ENCODE measurements around the gene DTHD1. TPM values are rescaled to one million over a fixed set of nuclear protein-coding genes. Genes with fewer than 3 reads are reported as not detected.

DTHD1 gene
- total RNA-seq, 3 donors from 2014 or later, result 0.29 to 0.48 (median 0.33) TPM

GRCh38 chr4:36269533-36270173 lies 11.8 kb upstream of the DTHD1 start:
- H3K4me1 ChIP-seq, result no peaks in the 10 kb centered on the region
- no peaks in the 10 kb centered on the region for H3K27me3 ChIP-seq
- intact Hi-C loops (cut with DNase I; ENCODE audit: low total_unique reads), result no loop called here
- H3K36me3 ChIP-seq, result no peaks in the 10 kb centered on the region
- no peaks in the 10 kb centered on the region for H3K9me3 ChIP-seq
- TF ChIP-seq POLR2AphosphoS5 (IDR thresholded peaks at IDR 0.05) (no peak), CTCF (IDR thresholded peaks at IDR 0.05) (no peak), POLR2A (IDR thresholded peaks at IDR 0.05) (no peak)
- DNase-seq (ENCODE audit: low spot score in 2 of 2), result no peak
- H3K4me3 ChIP-seq, result no peak overlapping the region
- no peak overlapping the region for H3K27ac ChIP-seq

- no peaks in the 10 kb centered on the region for H3K27me3 ChIP-seq
- no peaks in the 10 kb centered on the region for H3K36me3 ChIP-seq
- no peak overlapping the region for H3K4me3 ChIP-seq
- TF ChIP-seq POLR2A (IDR thresholded peaks at IDR 0.05) (no peak), CTCF (IDR thresholded peaks at IDR 0.05) (no peak), POLR2AphosphoS5 (IDR thresholded peaks at IDR 0.05) (no peak)
- H3K4me1 ChIP-seq, result no peaks in the 10 kb centered on the region
- intact Hi-C loops (cut with DNase I; ENCODE audit: low total_unique reads), result no loop called here
- H3K9me3 ChIP-seq, result no peaks in the 10 kb centered on the region
- no peak for DNase-seq (ENCODE audit: low spot score in 2 of 2)
- H3K27ac ChIP-seq, result no peak overlapping the region
These were observed 8.1 kb upstream of the DTHD1 start for GRCh38 chr4:36273276-36273675.

- Histone ChIP-seq H3K4me3 (no peak overlapping the region), H3K27me3 (no peaks in the 10 kb centered on the region), H3K36me3 (no peaks in the 10 kb centered on the region), H3K4me1 (no peaks in the 10 kb centered on the region), H3K9me3 (no peaks in the 10 kb centered on the region), H3K27ac (no peak overlapping the region)
- intact Hi-C loops (cut with DNase I; ENCODE audit: low total_unique reads), result loop anchor here (2.0 kb wide), 1 partner anchor 75 kb away; no protein-coding TSS in a partner anchor
- TF ChIP-seq CTCF (IDR thresholded peaks at IDR 0.05), result no peak
- no peak for TF ChIP-seq POLR2A (IDR thresholded peaks at IDR 0.05)
- no peak for TF ChIP-seq POLR2AphosphoS5 (IDR thresholded peaks at IDR 0.05)
- no peak for DNase-seq (ENCODE audit: low spot score in 2 of 2)
These were observed 7.3 kb upstream of the DTHD1 start for GRCh38 chr4:36274158-36274557.

- TF ChIP-seq CTCF (IDR thresholded peaks at IDR 0.05) (no peak), POLR2A (IDR thresholded peaks at IDR 0.05) (no peak), POLR2AphosphoS5 (IDR thresholded peaks at IDR 0.05) (no peak)
- no peak overlapping the region for H3K27ac ChIP-seq
- H3K36me3 ChIP-seq, result no peaks in the 10 kb centered on the region
These were observed 3.9 kb upstream of the DTHD1 start for GRCh38 chr4:36277533-36277932.

GRCh38 chr4:36278789-36279188 lies 2.6 kb upstream of the DTHD1 start:
- H3K9me3 ChIP-seq, result no peaks in the 10 kb centered on the region
- no peaks in the 10 kb centered on the region for H3K36me3 ChIP-seq
- H3K4me1 ChIP-seq, result no peaks in the 10 kb centered on the region
- no peak for DNase-seq (ENCODE audit: low spot score in 2 of 2)
- TF ChIP-seq CTCF (IDR thresholded peaks at IDR 0.05), result no peak
- TF ChIP-seq POLR2A (IDR thresholded peaks at IDR 0.05), result no peak
- TF ChIP-seq POLR2AphosphoS5 (IDR thresholded peaks at IDR 0.05), result no peak
- intact Hi-C loops (cut with DNase I; ENCODE audit: low total_unique reads), result loop anchor here (5.0 kb wide), 1 partner anchor 431 kb away; no protein-coding TSS in a partner anchor
- no peak overlapping the region for H3K4me3 ChIP-seq
- H3K27ac ChIP-seq, result no peak overlapping the region
- no peaks in the 10 kb centered on the region for H3K27me3 ChIP-seq

More at GRCh38 chr4:36277533-36277932, 3.9 kb upstream of the DTHD1 start:
- H3K9me3 ChIP-seq, result no peaks in the 10 kb centered on the region
- no peaks in the 10 kb centered on the region for H3K27me3 ChIP-seq
- no peak overlapping the region for H3K4me3 ChIP-seq
- H3K4me1 ChIP-seq, result no peaks in the 10 kb centered on the region
- intact Hi-C loops (cut with DNase I; ENCODE audit: low total_unique reads), result loop anchor here (5.0 kb wide), 1 partner anchor 430 kb away; no protein-coding TSS in a partner anchor
- no peak for DNase-seq (ENCODE audit: low spot score in 2 of 2)
